ENCODE data around the gene MEPE.
"Not testable (repeated sequence)": the region's sequence is repeated elsewhere in the genome, so short reads cannot be mapped to it uniquely, and the experiment has no call there.

MEPE gene

GRCh38 chr4:87884976-87885549 lies 52.3 kb downstream of the MEPE start:
- DNase-seq, result no peak

- DNase-seq, result no peak
These were observed 53.3 kb downstream of the MEPE start for GRCh38 chr4:87886083-87886482.

- DNase-seq, result not testable (repeated sequence)
These were observed 58.0 kb downstream of the MEPE start for GRCh38 chr4:87890753-87891152.

- no peak for DNase-seq
These were observed 63.3 kb downstream of the MEPE start for GRCh38 chr4:87895964-87896621.

All from NCI-H526 (cell line).